Esophagus mucosa (tissue), 1 donor: ENCODE measurements around the gene TEKT5. TPM values are rescaled to one million over a fixed set of nuclear protein-coding genes. Genes with fewer than 3 reads are reported as not detected.
"Not testable (repeated sequence)": the region's sequence is repeated elsewhere in the genome, so short reads cannot be mapped to it uniquely, and the experiment has no call there.

Experiments used
- ATAC-seq: fragments of 200-7000 bp; cut with Tn5 transposase; one replicate; pipeline ENCODE4 v1.9.1; 2020
- total RNA-seq: library from RNA; stranded (reverse); gene quantifications from one replicate; pipeline ENCODE4 v1.2.4, GENCODE V29; 2023
- donor health status: DM: yes; HTN: yes; CAD: no.

TEKT5 gene
- total RNA-seq, 1 donor from 2014 or later = not detected

DNA sequence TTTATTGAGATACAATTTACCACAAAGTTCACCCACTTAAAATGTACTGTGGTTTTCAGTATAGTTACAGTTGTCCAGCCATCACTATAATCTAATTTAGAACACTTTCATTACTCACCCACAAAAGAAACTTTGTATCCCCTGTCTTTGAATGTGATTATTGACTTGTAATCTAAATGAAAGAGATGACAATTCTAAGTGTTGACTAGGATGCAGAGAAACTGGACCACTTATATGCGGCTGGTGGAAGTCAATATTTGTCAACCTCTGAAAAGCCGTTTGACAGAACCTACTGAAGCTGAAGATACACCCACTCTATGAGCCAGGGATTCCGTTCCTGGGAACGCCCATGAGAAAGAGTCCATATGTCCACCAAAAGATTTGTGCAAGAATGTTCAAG is 36.8 kb downstream of the TEKT5 start:
- no peak for ATAC-seq

GRCh38 chr16:10656618-10657017 is 38.1 kb downstream of the TEKT5 start:
- no peak for ATAC-seq

GRCh38 chr16:10655415-10655977 is 39.2 kb downstream of the TEKT5 start:
- ATAC-seq = no peak

DNA sequence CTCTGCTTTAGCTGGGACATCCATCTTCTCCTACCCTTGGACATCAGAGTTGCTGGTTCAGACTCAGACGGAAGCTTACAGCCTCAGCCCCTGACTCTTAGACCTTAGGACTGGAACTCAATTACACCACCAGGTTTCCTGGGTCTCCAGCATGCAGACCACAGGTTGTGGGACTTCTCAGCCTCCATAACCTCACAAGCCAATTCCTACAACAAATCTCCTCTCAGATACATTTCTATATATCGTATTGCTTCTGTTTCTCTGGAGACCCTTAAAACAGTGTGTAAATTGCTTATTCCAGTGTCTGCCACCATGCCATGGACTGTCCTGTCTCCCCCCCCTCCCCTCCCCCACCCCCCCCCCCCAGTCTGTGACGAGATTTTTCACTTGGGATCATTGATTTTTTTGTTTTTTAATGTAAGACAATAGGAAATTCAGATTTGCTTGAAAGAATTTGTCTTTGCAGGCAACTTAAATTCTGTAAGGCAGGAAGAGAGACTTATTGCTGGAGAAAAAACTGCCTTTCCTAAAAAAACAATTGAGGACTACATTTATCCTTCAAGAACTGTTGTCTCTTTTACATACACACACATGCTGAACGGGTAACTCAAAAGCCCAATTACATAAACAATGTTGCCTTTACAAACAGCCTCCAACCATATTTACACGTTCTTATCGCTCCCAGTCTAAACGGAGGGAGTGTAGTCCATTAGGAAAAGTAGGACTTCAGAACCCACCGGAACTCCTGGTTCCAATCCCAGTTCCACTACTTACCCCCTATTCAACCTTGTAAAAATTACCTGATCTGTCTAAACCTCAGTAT is 39.9 kb downstream of the TEKT5 start:
- no peak for ATAC-seq

- ATAC-seq = peak; percentile 97
Measured at GRCh38 chr16:10652730-10653590, 41.8 kb downstream of the TEKT5 start.

DNA sequence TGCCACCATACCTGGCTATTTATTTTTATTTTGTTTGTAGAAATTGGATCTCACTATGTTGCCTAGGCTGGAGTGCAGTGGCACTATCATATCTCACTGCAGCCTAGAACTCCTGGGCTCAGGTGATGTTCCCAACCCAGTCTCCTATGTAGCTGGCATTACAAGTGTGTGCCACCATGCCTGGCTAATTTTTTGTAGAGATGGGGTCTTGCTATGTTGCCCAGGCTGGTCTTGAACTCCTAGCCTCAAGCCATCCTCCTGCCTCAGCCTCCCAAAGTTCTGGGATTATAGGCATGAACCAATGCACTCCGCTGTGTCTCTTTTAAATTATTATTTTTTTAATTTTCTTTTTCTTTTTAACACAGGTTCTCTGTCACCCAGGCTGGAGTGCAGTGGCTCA is 45.6 kb downstream of the TEKT5 start:
- ATAC-seq = not testable (repeated sequence)

DNA sequence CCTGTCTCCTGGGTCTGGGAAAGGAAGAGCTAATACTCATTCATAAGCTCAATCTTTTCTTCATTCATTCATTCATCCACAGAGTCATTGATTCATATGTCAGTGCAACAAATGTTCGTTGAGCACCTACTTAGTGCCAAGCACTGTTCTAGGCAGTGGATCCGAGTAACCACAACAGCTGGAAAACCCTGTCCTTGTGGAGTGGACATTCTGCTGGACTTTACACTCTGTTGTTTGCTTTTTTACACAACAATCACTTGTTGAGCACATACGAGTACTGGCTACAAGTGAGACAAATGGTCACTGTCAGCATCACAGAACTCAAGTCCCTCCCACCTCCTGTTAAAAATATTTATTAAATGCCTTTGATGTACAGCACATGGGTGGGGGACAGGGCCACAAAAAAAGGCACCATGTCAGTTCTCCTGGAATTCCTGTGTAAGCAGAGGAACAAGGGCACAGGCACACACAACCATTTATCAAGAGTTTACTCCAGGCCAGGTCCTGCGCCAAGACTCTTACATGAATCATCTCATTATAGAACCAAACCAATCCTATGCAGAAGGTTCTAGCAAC is 46.9 kb downstream of the TEKT5 start:
- ATAC-seq = no peak

DNA sequence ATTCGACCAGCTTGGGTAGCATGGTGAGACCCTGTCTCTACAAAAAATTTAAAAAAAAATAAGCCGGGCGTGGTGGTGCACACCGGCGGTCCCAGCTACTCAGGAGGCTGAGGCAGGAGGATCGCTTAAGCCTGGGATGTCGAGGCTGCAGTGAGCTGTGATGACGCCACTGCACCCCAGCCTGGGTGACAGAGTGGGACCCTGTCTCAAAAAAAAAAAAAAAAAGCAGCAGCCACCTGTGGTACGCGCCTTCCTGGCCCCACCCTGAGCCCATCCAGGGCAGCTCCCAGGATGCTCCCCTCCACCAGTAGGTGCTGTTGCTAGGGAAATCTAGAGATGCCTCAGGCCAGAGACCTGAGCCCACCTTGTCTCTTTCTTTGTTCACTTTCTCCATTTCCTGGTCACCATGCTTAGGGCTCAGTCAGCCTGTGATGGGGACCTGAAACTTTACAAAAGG is 47.4 kb downstream of the TEKT5 start:
- no peak for ATAC-seq

DNA sequence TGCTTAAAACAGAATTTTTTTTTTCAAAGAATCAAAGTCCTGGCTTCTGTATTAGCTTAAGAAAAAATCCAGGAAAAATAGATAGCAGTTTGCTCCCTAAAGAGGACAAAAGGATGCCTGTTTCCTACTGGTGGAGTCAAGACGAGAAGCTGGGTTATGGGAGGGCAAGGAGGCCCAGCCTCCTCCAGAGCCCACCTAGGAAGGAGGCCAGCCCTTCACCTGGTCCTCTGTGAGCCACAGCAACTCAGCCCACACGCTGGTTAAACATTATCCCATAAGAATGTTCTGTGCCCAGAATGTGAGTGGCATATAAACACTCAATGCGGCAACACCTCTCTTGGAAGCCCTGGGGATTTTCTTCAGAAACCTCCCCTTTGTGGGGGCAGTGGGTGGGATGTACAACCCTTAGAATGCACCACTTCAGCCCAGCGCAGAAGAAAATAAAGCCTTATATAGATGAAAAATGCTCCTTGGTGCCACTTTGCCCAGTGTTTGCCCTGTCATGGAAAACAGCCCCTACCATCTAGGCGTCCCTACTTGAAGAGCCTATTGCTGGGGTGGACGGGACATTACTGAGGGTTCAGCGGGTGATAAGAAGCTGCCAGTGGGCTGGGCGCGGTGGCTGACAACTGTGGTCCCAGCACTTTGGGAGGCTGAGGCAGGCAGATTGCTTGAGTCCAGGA is 48.0 kb downstream of the TEKT5 start:
- no peak for ATAC-seq

GRCh38 chr16:10646228-10646580 is 48.5 kb downstream of the TEKT5 start:
- no peak for ATAC-seq

DNA sequence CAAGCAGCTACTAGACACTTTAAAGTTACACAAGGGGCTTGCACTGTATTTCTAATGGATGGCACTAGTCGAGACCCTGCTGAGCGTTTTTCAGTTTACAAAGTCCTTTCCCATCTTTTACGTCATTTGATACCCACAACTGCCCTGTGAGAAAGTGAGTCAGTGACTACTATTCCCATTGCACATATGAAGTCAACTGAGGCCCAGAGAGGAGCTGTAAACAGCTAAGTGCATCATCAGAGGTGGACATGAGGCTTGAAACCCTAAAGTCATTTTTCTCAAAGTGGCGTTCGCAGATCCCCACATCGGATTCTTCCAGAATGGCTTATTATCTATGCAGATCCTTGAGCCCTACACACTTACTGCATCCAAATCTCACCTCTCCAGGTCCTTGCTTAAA is 50.6 kb downstream of the TEKT5 start:
- no peak for ATAC-seq

- ATAC-seq = no peak
Measured at GRCh38 chr16:10642964-10643363, 51.8 kb downstream of the TEKT5 start.

GRCh38 chr16:10641953-10642949 is 52.5 kb downstream of the TEKT5 start:
- ATAC-seq = no peak

- ATAC-seq = no peak
Measured at GRCh38 chr16:10641555-10641952, 53.2 kb downstream of the TEKT5 start.

DNA sequence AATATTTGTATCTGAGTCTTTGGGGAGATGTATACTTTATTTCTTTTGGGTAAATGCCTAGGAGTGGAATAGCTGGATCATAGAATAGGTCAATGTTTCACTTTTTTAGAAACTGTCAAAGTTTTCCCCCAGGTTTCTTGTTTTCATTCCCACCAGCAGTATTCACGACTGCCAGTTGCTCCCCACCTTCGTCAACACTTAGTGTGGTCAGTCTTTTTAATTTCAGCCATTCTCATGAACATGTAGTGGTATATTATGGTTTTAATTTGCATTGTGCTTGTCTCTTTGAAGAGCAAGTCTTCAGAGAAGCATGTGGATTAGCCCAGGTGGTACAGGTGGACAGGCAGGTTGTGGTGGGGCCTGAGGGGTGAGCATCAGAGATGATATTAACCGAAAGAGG is 53.8 kb downstream of the TEKT5 start:
- no peak for ATAC-seq

DNA sequence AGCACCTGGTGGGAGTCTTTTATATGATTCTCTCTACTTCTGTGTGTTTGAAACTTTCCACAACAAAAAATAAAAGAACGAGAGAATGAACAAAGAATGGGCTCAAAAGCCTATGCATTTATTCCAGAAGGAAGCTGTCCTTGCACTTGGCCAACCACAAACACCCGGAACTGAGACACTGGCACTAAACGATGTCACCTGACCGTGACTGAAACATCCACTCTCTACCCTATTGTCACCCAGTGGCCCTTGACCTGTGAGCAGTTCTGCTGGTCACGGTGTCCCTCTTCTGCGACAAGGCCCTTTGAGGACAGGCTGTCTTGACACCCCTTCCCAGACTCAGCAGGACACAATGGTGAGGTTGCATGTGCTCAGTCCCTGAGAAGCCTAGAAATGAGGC is 56.6 kb downstream of the TEKT5 start:
- peak; percentile 28 for ATAC-seq

GRCh38 chr16:10637337-10638037 is 57.2 kb downstream of the TEKT5 start:
- ATAC-seq = no peak

DNA sequence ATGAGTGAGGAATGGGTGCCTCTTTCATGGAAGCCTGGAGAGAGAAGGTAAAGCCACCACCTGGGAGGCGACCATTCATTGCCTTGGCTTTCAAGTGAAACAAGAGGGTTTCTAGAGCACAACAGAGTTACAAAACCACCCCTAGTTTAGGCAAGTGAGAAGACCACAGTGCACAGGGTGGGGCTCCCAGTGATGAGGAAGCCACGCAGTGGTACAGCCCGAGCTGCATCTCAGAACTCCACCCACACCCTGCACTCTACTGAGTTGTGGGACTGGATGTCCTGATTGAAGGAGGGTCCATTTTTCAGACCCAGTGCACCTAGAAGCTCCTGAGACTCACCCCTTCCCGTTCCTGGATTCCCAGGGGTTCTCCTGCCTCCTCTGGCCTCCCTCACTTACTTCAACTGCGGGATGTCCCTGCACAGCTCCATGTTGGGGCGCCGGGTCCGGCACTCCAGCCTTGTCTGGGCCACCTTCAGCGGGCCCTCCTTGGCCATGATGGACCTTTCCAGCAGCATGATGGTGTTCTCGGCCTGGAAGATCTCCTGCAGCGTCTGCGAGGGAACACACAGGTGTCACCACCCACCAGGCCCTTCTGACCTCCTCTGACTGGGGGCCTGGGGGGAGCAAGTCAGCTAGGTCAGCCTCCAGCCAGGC is 59.2 kb downstream of the TEKT5 start:
- ATAC-seq = no peak

GRCh38 chr16:10633429-10633828 is 61.3 kb downstream of the TEKT5 start:
- ATAC-seq = not testable (repeated sequence)

GRCh38 chr16:10631886-10632285 is 62.8 kb downstream of the TEKT5 start:
- no peak for ATAC-seq
